ENCODE measurements around the gene PGP. TPM values are rescaled to one million over a fixed set of nuclear protein-coding genes. Genes with fewer than 3 reads are reported as not detected.

Gene PGP
- polyA plus RNA-seq, 2 donors: 7.1 to 7.7 TPM

DNA sequence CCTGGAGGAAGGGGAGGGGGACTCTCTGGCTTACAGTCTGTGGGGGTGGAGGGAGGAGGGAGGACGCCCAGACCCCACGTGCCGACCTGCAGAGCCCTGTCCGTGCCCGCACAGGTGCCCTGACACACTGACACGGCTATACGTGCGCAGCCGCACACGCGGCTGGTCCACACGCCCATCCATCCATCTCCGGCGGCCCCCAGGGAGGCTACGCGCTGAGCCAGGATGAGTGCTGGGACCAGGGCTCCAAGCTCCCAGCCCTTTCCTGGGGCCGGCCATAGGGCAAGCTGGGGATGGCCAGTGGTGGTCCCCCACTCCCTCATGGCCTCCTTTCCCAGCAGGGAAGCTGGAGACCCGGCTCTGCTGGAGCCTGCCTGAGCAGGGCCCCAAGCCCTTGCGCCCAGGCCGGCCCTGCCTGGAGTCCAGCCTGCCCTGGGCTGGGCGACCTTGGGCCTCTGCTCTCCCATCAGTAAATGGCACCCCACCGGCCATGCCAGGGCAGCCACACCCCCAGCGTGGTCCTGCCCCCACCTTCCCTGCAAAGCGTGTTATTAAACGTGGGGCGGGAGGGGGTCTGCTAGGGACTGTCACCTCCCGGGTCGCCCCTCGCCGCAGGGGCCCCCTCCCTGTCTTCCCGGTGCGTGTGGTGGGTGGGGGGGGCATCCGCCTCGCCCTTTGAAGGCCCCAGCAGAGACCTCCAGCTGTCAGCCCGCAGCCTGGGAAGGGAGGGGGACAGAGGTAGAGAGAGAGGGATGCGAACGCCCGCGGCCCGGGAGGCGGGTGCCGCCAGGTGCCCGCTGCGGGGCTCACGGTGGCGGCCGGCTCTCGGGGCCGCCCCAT is 19.1 kb downstream of the PGP start:
- Histone ChIP-seq H3K27ac (ENCODE audit: low read depth in 2 of 2, low read length in 1 of 2) (no peak overlapping the region), H3K9me3 (ENCODE audit: control insufficient read depth in 2 of 2, insufficient read depth in 1 of 2, low read depth in 1 of 2, low read length in 1 of 2) (peaks cover 0 to 2% of the 10 kb centered on the region in 2 donors), H3K36me3 (ENCODE audit: control insufficient read depth in 2 of 2, insufficient read depth in 2 of 2, low read length in 1 of 2) (no peaks in the 10 kb centered on the region), H3K4me3 (ENCODE audit: low read depth in 1 of 2, low read length in 2 of 2) (peak overlapping the region in 1 of 2 donors; percentile 35), H3K27me3 (ENCODE audit: control insufficient read depth in 1 of 2, insufficient read depth in 2 of 2, low read length in 2 of 2) (peaks cover 0 to 6% of the 10 kb centered on the region in 2 donors), H3K4me1 (ENCODE audit: control insufficient read depth in 2 of 2, insufficient read depth in 2 of 2, low read length in 1 of 2) (peaks cover 2 to 7% of the 10 kb centered on the region in 2 donors)
- WGBS, 2 donors: 3% methylated on average over 46 to 49 of the region's 49 CpGs

DNA sequence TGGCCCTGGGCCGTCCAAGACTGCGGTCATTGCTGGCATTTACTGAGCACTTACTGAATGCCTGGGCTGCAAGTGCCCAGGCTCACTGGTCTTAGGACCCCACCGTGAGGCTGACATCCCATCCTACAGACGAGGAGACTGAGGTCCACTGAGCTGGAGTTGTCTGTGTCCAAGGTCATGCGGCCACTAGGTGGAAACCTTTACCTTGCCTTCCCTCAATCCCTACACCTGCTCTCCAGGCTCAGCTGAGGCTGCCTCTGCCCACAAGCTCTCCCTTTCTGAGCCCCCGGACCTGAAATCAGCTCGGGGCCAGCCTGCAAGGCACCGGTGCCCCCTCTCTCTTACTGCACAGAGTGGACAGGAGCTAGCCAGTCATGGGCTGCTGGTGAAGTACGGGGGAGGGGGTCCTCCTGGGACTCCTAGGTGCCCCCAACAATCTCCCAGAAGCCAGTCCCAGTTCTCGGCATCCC is 19.8 kb downstream of the PGP start:
- Histone ChIP-seq H3K4me3 (ENCODE audit: low read depth in 1 of 2, low read length in 2 of 2) (no peak overlapping the region), H3K27me3 (ENCODE audit: control insufficient read depth in 1 of 2, insufficient read depth in 2 of 2, low read length in 2 of 2) (peaks cover 0 to 6% of the 10 kb centered on the region in 2 donors), H3K4me1 (ENCODE audit: control insufficient read depth in 2 of 2, insufficient read depth in 2 of 2, low read length in 1 of 2) (peaks cover 2 to 13% of the 10 kb centered on the region in 2 donors), H3K9me3 (ENCODE audit: control insufficient read depth in 2 of 2, insufficient read depth in 1 of 2, low read depth in 1 of 2, low read length in 1 of 2) (peaks cover 0 to 2% of the 10 kb centered on the region in 2 donors), H3K27ac (ENCODE audit: low read depth in 2 of 2, low read length in 1 of 2) (no peak overlapping the region), H3K36me3 (ENCODE audit: control insufficient read depth in 2 of 2, insufficient read depth in 2 of 2, low read length in 1 of 2) (no peaks in the 10 kb centered on the region)
- 15 to 17% methylated on average over 10 of the region's 10 CpGs for WGBS, 2 donors

DNA sequence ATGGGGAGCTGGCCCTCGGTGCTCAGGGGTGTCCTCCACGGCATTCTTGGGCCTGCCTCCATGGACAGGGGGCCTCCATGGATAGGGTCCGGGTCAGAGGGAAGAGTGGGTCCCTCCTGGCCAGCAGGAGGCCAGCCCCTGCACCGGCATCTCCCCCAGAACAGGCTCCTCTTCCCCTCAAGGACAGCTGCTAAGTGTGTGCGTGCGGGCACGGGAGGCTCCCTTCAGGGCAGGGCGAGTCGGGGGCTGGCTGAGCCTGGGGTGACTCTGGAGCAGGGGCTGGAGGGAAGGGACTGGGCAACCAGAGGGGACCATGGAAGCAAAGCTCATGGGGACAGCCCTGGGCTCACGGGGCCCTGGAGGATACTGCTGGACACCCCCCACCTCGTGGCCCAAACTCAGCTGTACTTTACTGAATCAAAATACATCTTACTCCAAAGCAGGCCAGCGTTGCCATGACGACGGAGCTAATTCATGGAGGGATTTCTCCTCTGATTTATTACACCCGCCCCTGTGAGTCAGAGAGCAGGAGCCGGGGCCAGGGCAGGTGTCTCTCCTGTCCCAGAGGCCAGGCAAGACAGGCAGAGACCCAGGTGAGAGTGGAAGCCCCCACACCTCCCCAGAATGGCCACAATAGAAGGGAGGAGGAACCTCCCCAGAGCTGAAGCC is 20.3 kb downstream of the PGP start:
- H3K27me3 ChIP-seq (ENCODE audit: control insufficient read depth in 1 of 2, insufficient read depth in 2 of 2, low read length in 2 of 2): peaks cover 0 to 6% of the 10 kb centered on the region in 2 donors
- H3K27ac ChIP-seq (ENCODE audit: low read depth in 2 of 2, low read length in 1 of 2): no peak overlapping the region
- no peak overlapping the region for H3K4me3 ChIP-seq (ENCODE audit: low read depth in 1 of 2, low read length in 2 of 2)
- WGBS, 2 donors: 41 to 43% methylated on average over 16 of the region's 16 CpGs
- H3K4me1 ChIP-seq (ENCODE audit: control insufficient read depth in 2 of 2, insufficient read depth in 2 of 2, low read length in 1 of 2): peaks cover 2 to 14% of the 10 kb centered on the region in 2 donors
- H3K9me3 ChIP-seq (ENCODE audit: control insufficient read depth in 2 of 2, insufficient read depth in 1 of 2, low read depth in 1 of 2, low read length in 1 of 2): peaks cover 0 to 2% of the 10 kb centered on the region in 2 donors
- H3K36me3 ChIP-seq (ENCODE audit: control insufficient read depth in 2 of 2, insufficient read depth in 2 of 2, low read length in 1 of 2): no peaks in the 10 kb centered on the region

DNA sequence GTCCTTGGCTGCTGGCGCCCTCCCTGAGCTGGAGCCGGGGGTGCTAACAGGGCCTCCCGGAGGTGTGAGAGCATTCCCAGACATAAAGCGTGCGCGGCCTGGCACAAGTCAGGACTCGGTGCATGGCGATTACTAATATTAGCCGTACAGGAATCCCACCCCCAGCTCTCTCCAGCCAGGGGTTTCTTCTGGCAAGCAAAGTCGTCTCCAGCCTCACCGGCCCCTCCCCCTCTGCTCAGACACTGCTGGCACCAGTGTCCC is 23.3 kb downstream of the PGP start:
- H3K4me3 ChIP-seq (ENCODE audit: low read depth in 1 of 2, low read length in 2 of 2): no peak overlapping the region
- no peak overlapping the region for H3K27ac ChIP-seq (ENCODE audit: low read depth in 2 of 2, low read length in 1 of 2)
- H3K36me3 ChIP-seq (ENCODE audit: control insufficient read depth in 2 of 2, insufficient read depth in 2 of 2, low read length in 1 of 2): no peaks in the 10 kb centered on the region
- H3K27me3 ChIP-seq (ENCODE audit: control insufficient read depth in 1 of 2, insufficient read depth in 2 of 2, low read length in 2 of 2): peaks cover 0 to 6% of the 10 kb centered on the region in 2 donors
- H3K4me1 ChIP-seq (ENCODE audit: control insufficient read depth in 2 of 2, insufficient read depth in 2 of 2, low read length in 1 of 2): peaks cover 2 to 14% of the 10 kb centered on the region in 2 donors
- WGBS, 2 donors: 60 to 62% methylated on average over 11 of the region's 11 CpGs
- peaks cover 0 to 2% of the 10 kb centered on the region in 2 donors for H3K9me3 ChIP-seq (ENCODE audit: control insufficient read depth in 2 of 2, insufficient read depth in 1 of 2, low read depth in 1 of 2, low read length in 1 of 2)

DNA sequence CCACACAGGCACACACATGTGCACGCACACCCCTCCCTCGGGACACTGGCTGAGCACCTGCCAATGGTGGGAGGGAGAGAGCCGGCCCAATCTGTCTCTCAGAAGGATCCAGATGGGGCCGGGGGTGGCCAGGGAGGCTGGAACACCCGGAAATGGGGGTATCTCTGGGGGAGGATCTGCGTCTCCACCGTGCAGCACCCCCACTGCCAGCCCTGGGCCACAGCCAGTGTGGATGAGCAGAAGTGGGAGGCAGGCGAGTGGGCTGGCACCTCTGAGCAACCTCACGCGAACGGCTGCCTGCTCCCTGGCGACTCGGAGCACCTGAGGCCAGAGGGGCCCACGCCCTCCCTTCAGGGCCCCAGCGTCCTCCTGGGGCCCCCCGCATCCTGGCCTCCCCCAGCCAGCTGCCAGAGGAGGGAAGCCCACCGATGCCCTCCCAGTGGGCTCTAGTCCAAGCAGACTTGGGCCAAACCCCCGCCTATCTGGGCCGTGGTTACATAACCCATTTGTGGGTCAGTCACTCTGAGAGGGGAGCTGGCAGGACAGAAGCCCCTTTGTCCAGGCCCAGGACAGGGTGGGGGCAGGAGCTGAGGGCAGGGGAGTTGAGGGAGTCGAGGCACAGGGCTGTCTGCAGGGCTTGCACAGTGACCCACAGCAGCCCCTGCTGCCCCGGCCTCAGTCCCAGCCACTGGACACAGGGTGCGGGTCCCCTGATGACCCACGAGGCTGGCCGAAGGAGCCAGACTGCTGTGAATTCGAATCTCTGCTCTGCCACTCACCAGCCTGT is 23.8 kb downstream of the PGP start:
- peaks cover 0 to 2% of the 10 kb centered on the region in 2 donors for H3K9me3 ChIP-seq (ENCODE audit: control insufficient read depth in 2 of 2, insufficient read depth in 1 of 2, low read depth in 1 of 2, low read length in 1 of 2)
- H3K36me3 ChIP-seq (ENCODE audit: control insufficient read depth in 2 of 2, insufficient read depth in 2 of 2, low read length in 1 of 2): no peaks in the 10 kb centered on the region
- H3K27me3 ChIP-seq (ENCODE audit: control insufficient read depth in 1 of 2, insufficient read depth in 2 of 2, low read length in 2 of 2): peaks cover 0 to 2% of the 10 kb centered on the region in 2 donors
- peaks cover 2 to 12% of the 10 kb centered on the region in 2 donors for H3K4me1 ChIP-seq (ENCODE audit: control insufficient read depth in 2 of 2, insufficient read depth in 2 of 2, low read length in 1 of 2)
- H3K4me3 ChIP-seq (ENCODE audit: low read depth in 1 of 2, low read length in 2 of 2): no peak overlapping the region
- 58 to 64% methylated on average over 24 to 25 of the region's 25 CpGs for WGBS, 2 donors
- no peak overlapping the region for H3K27ac ChIP-seq (ENCODE audit: low read depth in 2 of 2, low read length in 1 of 2)

DNA sequence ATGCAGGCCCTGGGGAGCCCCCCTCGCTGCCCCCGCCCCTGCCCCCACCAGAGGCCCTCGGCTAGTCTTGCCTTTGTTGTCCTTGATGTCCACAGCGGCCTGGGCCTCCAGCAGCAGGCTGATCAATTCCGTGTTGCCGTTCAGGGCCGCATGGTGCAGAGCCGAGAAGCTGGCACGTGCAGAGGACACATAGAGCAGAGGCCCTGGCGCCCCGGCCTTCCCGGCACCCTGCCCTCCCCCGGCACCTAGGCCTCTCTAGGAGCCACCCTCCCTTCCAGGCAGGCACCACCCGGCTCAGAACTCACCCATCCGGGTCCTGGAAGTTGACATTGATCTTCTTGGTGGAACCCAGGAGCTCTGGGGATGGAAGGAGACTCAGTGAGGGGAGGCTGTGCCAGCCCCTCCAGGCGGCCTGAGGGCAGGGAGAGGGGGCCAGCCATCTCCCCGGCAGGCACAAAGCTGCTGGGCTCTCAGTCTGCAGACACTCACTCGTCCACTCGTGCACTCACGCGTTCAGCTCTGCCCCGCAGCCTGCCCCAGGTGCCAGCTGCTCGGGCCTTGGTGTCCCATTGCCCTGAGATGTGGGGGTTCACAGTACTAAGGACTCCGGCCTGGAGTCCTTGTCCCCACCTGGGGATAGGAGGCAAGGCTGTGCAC is 24.5 kb downstream of the PGP start:
- peaks cover 0 to 2% of the 10 kb centered on the region in 2 donors for H3K9me3 ChIP-seq (ENCODE audit: control insufficient read depth in 2 of 2, insufficient read depth in 1 of 2, low read depth in 1 of 2, low read length in 1 of 2)
- H3K4me1 ChIP-seq (ENCODE audit: control insufficient read depth in 2 of 2, insufficient read depth in 2 of 2, low read length in 1 of 2): peaks cover 0 to 7% of the 10 kb centered on the region in 2 donors
- H3K27me3 ChIP-seq (ENCODE audit: control insufficient read depth in 1 of 2, insufficient read depth in 2 of 2, low read length in 2 of 2): no peaks in the 10 kb centered on the region
- H3K36me3 ChIP-seq (ENCODE audit: control insufficient read depth in 2 of 2, insufficient read depth in 2 of 2, low read length in 1 of 2): no peaks in the 10 kb centered on the region
- no peak overlapping the region for H3K27ac ChIP-seq (ENCODE audit: low read depth in 2 of 2, low read length in 1 of 2)
- 61 to 62% methylated on average over 24 of the region's 24 CpGs for WGBS, 2 donors
- no peak overlapping the region for H3K4me3 ChIP-seq (ENCODE audit: low read depth in 1 of 2, low read length in 2 of 2)

DNA sequence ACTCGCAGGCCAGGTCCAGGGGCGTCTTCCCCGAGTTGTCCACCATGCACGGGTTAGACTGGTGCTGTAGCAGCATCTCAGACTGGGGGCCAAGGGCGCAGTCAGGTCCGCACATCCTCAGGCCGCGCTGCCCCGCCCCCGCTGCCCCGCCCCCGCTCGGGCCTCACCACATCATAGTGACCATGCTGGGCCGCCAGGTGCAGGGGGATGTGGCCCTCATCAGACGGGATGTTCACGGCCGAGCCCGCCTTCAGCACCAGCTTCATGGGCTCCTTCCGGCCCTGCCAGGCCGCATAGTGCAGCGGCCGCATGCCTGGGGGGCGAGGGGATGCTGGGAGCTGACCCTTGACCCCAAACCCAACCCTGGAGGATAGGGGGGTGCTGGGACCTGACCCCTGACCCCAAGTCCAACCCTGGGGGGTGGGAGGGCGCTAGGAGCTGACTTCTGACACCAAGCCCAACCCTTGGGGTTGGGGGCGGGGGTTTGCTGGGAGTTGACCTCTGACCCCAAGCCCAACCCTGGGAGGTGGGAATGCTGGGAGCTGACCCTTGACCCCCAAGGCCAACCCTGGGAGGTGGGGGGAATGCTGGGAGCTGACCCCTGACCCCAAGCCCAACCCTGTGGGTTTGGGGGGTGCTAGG is 25.3 kb downstream of the PGP start:
- WGBS, 2 donors: 89 to 93% methylated on average over 25 of the region's 25 CpGs
- Histone ChIP-seq H3K9me3 (ENCODE audit: control insufficient read depth in 2 of 2, insufficient read depth in 1 of 2, low read depth in 1 of 2, low read length in 1 of 2) (no peaks in the 10 kb centered on the region), H3K4me3 (ENCODE audit: low read depth in 1 of 2, low read length in 2 of 2) (no peak overlapping the region), H3K27ac (ENCODE audit: low read depth in 2 of 2, low read length in 1 of 2) (no peak overlapping the region), H3K36me3 (ENCODE audit: control insufficient read depth in 2 of 2, insufficient read depth in 2 of 2, low read length in 1 of 2) (no peaks in the 10 kb centered on the region), H3K4me1 (ENCODE audit: control insufficient read depth in 2 of 2, insufficient read depth in 2 of 2, low read length in 1 of 2) (peaks cover 0 to 7% of the 10 kb centered on the region in 2 donors), H3K27me3 (ENCODE audit: control insufficient read depth in 1 of 2, insufficient read depth in 2 of 2, low read length in 2 of 2) (no peaks in the 10 kb centered on the region)

DNA sequence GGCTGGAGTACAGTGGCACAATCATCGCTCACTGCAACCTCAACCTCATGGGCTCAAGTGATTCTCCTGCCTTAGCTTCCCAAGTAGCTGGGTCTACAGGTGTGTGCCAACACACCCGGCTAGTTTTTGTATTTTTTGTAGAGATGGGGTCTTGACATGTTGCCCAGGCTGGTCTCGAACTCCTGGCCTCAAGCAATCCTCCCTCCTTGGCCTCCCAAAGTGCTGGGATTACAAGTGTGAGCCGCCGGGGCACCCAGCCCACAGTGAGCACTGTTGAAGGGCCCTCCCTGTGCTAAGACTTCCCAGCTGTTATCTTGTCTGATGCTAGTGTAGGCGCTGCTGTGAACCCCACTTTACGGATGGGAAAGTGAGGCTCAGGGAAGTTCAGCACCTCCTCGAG is 26.2 kb downstream of the PGP start:
- H3K27me3 ChIP-seq (ENCODE audit: control insufficient read depth in 1 of 2, insufficient read depth in 2 of 2, low read length in 2 of 2): no peaks in the 10 kb centered on the region
- no peak overlapping the region for H3K4me3 ChIP-seq (ENCODE audit: low read depth in 1 of 2, low read length in 2 of 2)
- H3K9me3 ChIP-seq (ENCODE audit: control insufficient read depth in 2 of 2, insufficient read depth in 1 of 2, low read depth in 1 of 2, low read length in 1 of 2): no peaks in the 10 kb centered on the region
- no peak overlapping the region for H3K27ac ChIP-seq (ENCODE audit: low read depth in 2 of 2, low read length in 1 of 2)
- H3K4me1 ChIP-seq (ENCODE audit: control insufficient read depth in 2 of 2, insufficient read depth in 2 of 2, low read length in 1 of 2): peaks cover 0 to 7% of the 10 kb centered on the region in 2 donors
- H3K36me3 ChIP-seq (ENCODE audit: control insufficient read depth in 2 of 2, insufficient read depth in 2 of 2, low read length in 1 of 2): no peaks in the 10 kb centered on the region
- 91% methylated on average over 8 of the region's 8 CpGs for WGBS, 2 donors

DNA sequence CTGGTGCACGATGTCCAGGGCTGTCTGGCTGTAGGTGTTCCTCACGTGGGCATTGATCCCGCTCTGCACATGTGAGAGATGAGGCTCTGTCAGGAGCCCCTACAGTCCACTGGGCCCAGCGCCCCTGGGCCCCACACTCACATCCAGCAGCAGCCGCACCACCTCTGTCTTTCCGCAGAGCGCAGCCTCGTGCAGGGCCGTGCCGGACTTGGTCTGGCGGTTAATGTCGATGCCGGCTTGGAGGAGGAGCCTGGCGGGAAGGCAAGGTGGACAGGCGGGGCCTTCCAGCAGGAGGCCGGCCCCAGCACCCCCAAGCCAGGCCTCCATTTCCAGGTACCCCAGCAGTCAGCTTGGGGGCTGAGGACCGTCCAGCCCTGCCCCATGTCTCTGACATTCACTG is 27.4 kb downstream of the PGP start:
- Histone ChIP-seq H3K4me3 (ENCODE audit: low read depth in 1 of 2, low read length in 2 of 2) (no peak overlapping the region), H3K27ac (ENCODE audit: low read depth in 2 of 2, low read length in 1 of 2) (no peak overlapping the region), H3K4me1 (ENCODE audit: control insufficient read depth in 2 of 2, insufficient read depth in 2 of 2, low read length in 1 of 2) (peaks cover 0 to 7% of the 10 kb centered on the region in 2 donors), H3K9me3 (ENCODE audit: control insufficient read depth in 2 of 2, insufficient read depth in 1 of 2, low read depth in 1 of 2, low read length in 1 of 2) (peaks cover 0 to under 1% of the 10 kb centered on the region in 2 donors), H3K27me3 (ENCODE audit: control insufficient read depth in 1 of 2, insufficient read depth in 2 of 2, low read length in 2 of 2) (no peaks in the 10 kb centered on the region), H3K36me3 (ENCODE audit: control insufficient read depth in 2 of 2, insufficient read depth in 2 of 2, low read length in 1 of 2) (no peaks in the 10 kb centered on the region)
- WGBS, 2 donors: 78% methylated on average over 17 of the region's 17 CpGs

Measured in esophagus (tissue), 2 donors.